CD4-positive, alpha-beta T cell treated with Interleukin-17A for 1 hour (primary cell): Measurements from ENCODE around the gene CDH24.

ENCODE experiments used
- DNase-seq: peaks from one replicate; pipeline ENCODE4 v3.0.0-alpha.2; 2020

The CDH24 gene

DNA sequence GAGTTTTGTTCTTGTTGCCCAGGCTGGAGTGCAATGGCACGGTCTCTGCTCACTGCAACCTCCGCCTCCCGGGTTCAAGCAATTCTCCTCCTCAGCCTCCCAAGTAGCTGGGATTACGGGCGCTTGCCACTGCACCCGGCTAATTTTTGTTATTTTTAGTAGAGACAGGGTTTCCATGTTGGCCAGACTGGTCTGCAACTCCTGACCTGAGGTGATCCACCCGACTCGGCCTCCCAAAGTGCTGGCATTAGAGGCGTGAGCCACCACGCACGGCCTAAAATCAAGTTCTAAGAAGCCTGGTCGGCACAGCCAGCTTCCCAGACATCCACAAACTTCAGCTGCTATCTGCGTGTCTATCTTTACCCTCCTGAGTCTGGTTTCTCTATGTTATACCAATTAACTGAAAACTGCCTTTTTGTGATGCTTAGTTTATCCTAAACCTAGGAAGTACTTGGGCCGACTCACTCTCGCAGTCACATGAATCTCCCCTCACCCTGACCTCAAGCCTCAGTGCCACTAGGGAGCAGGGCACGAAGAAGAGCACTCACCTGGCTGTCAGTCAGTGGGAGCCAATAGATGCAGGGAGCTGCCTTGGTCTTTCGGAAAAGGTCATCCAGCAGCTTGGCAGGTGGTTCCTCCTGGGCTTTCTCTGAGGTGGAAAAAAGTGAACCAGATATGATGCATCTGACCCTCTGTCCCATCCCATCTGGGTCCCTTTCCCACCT lies 3.4 kb upstream of the CDH24 start:
- DNase-seq: no peak

DNA sequence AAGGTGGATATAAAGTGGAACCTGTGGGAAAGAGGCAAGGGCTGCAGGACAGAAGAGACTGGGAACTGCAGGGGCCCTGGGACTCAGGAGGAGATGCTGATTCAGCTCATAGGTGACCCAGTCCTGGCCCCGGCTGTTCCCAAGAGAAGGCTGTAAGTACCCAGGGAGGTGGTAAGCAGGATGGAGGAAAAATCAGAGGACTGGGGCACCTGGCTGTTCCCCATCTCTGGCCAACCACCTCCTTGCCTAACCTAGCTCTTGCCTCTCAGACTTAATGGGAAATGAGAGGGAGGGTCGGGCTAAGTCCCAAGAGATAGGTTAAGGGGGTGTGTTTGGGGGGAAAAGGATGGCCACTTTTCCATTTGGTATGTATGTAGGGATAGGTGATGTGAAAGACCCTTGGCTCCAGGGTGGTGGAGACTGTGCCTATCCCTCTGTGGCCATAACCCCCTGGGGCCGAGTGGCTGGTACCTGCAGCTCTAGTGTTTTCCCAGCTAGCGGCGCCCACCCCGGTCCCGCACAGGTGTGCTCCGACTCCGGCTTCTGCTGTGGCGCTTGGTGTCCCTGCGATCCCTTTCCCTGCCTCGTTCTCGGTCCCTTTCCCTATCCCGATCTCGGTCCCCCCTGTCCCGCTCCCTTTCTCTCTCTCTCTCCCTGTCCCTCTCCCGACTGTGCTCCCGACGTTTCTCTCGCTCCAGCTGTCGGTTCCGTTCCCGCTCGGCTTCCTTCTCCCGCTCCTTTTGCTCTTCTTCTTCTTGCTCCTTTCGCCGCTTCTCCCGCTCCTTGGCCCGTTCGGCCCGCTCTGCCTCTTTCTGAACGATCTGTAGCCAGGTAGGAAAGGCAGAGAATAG lies 1.6 kb upstream of the CDH24 start:
- DNase-seq: no peak

- peak; percentile 87 for DNase-seq
Observed at GRCh38 chr14:23057757-23058653, 685 bp upstream of the CDH24 start.

DNA sequence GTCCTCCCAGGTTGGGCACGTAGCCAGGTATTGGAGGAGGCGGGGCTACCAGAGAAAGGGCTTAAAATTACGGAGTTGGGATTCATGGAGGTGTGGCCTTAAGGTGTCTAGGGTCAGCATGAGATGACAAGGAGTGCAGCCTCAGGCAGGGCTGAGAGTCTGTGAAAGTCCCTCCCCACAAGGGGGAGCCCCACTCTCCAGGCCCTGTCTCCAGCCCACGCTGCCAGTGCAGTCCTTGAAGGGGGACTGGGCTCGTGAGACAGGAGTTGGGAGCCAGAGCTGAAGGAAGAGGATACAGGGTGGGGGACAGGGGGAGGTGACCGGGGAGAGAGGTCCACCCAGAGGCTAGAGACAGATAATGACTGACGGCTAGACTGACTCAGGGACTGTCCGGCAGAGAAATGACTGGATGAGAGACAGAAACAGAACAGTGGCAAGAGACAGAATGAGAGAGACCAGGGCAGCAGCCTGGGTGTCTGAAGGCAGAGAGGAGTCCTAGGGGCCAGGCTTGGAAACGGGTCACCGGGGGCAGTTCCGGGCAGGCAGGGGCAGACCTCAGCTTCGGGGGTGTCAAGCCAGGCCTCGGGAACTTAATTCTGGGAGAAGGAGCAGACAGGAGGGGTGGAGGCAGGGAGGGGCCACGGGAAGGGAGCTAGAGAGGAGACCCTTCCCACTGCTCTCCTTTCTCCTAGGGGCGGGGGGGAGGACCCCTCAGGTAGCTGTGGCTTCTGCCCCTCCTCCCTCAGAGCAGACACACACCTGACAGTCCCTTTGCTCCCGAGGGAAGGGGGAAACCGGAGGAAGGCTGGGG lies 970 bp downstream of the CDH24 start:
- DNase-seq: peak; percentile 75

GRCh38 chr14:23055621-23056144 lies 1.6 kb downstream of the CDH24 start:
- no peak for DNase-seq

GRCh38 chr14:23055147-23055550 lies 2.2 kb downstream of the CDH24 start:
- no peak for DNase-seq

DNA sequence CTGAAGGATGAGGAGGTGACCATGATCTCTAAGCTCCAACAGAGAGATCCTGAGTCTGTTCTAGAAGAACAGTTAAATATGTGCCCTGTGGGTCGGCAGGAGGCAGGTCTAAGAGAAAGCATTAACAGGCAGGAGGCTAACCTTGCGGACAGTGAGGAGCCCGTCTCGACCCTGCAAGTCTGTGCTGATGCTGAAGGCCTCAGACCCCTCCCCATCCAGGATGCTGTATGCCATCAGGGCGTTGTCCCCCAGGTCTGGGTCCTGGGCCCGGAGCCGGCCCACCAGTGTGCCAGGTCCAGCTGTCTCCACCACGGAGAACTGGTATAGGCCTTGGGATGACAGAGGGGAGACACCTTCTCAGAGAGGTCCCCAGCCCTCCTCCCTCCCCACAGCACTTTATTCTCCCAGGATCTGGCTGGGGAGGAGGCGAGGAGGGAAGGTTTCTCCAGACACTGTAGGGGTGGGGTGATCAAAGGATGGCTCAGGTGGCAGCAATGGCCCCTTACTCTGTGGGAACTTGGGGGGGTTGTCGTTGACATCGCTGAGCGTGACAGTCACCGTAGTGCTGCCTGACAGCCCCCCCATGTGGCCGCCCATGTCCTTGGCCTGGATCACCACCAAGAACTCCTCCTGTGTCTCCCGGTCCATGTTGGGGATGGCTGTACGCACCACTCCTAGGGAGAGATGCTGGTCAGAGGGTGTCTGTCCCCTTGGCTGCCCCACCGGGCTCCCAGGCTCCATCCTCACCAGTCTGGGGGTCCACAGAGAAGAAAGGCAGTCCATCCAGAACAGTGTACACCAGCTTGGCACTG lies 3.1 kb downstream of the CDH24 start:
- peak; percentile 14 for DNase-seq

DNA sequence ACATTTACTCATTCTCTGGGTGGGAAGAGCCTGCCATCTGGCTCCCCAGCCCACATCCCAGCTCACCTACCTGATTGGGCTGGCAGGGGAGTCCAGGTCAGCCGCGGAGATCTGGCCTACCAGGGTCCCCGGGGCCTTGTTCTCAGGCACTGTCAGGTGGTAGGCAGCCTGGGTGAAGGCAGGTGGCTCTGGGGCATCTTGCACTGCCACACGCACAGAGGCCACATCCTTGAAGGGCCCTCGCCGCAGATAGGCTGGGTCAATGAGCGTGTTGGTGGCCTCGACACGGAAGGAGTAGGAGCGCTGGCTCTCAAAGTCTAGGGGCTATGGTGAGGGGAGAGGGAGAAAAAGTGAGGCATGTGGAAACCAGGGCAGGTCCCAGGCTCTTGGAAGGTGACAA lies 3.9 kb downstream of the CDH24 start:
- DNase-seq: no peak

DNA sequence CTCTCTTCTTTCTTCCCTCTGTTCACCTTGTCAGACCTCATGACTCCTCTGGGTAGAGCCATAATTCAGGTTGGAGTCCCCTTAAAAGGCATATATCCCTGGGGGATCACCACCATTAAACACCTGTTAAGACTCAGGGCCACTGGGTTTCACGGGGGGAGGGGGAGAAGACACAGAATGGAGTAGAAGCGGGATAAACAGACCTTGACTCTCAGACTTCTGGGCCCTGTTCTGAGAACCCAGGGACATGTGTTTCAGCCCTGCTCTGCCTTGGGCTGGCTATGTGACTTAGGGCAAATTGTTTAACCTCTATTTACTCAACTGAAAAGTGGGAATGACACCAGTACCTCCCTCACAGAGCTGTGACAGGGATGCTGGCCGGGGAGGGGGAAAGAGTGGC lies 4.6 kb downstream of the CDH24 start:
- no peak for DNase-seq

DNA sequence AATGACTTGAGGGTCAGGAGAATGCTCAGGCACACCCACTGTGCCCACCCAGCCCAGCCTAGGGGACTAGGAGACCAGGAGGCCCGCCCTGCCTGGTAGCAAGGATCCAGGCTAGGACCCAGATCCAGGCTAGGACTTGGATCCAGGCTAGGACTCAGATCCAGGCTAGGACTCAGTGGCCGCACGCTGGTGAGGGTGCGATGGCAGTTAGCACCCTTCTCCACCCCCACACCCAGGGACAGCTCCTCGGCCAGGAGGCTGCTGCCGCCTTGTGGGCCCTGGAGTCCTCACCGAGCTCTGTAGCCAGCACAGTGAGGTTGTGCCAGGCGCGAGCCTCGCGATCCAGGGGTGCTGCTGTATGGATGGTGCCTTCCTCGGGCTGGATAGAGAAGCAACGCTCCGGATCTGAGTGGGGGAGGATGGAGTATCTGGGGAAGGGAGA lies 5.1 kb downstream of the CDH24 start:
- DNase-seq: no peak

- no peak for DNase-seq
Observed at GRCh38 chr14:23051141-23052057, 5.9 kb downstream of the CDH24 start.

GRCh38 chr14:23049011-23049410 lies 8.3 kb downstream of the CDH24 start:
- no peak for DNase-seq

DNA sequence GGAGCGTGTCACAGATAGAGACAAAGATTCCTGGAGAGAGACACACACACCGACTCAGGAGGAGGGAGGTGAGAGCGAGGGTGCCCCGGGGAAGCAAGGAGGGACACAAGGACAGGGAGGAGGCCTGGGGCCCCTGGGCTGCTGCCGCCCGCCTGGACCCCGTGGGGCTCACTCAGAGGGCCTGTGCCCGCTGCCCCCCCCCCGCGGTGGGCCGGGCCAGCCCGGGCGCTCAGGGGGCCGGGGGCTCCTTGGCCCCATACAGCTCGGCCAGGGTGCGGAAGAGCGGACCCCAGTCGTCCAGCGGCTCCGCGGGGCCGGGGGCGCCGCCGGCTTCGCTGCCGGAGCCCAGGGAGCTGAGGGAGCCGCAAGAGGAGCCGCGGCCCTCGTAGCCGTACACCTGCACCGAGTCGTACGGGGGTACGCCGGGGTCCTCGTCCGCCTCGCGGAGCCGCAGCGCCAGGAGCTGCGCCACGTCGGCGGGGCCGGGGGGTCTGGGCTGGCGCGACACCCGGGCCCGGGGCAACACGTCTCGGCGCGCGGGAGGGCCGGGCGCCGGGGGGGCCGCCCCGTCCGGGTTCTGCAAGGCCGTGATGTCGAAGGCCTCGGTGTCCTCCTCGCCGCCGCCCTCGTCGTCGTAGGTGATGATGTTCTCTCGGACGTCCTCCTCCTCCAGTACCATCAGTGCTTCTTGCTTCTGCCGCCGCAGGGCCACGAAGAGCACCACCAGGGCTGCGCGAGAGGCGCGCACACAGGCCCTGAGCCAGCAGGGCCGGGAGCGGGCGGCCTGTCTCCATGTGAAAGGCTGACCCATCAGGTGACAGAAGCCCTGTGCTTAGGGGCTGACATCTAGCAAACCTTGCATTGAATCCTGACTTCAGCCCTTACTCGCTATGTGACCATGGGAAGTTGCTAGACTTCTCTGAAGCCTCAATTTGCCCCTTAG lies 9.3 kb downstream of the CDH24 start:
- DNase-seq: no peak

GRCh38 chr14:23047034-23047634 lies 10.2 kb downstream of the CDH24 start:
- DNase-seq: no peak

DNA sequence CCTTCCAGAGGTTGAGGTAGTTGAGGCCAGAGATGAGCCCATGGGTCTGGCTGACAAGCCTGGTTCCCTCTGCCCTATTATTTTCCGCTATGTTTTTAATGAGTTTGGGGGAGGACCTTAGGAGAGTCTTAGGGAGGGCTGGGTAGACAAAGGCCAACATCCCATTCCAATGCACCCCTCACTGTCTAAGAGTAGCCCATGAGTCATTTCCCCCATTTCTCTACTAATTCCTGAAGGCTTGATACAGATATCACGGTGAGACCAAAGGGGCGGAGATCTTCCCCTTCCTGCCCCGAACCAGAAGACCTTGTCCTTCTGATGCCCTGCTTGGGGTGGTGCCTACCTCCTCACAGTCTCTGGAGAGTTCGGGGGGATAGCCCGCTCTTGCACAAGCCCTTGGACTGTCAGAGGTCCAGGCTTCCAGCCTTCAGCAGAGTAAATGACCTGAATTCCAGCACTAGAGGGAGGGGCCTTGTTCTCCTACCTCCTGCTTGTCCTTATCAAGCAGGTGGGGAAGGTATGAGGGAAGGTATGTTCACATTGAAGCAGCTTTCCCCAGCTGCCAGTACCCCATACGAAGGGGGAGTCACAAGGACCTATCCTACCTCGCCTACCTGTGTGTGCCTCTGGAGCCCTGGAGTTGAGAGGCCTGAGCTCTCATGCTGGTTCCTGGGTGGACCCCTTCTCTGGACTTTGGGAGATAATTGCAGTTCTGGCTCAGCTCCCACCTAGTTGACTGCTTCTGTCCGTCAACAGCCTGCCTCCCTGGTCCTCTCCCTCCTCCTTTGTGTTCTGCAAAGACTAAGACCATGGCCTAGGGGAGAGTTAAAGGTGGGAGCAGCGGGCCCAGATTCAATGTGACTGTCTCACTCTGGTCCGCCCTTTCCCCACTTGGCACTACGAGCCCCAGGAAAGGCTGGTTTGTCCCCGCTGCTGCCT lies 11.6 kb downstream of the CDH24 start:
- no peak for DNase-seq

DNA sequence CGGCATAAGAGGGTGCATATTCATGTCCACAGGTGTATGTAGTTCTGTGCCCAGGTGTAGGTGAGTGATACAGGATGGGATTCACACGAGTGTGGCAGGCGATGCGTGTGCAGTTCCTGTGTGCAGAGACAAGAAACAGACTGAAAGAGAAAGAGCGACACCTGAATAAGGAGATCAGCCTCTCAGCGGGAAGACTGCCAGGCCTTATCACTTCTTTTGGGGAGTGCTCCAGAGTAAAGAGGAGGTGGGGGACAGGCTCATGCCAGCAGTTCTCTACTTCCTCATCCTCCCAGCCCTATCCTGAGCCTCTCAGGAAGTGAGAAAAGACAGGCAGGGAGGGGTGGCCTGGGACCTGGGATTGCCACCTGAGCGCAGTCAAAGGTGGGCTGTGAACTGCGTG lies 12.5 kb downstream of the CDH24 start:
- no peak for DNase-seq

DNA sequence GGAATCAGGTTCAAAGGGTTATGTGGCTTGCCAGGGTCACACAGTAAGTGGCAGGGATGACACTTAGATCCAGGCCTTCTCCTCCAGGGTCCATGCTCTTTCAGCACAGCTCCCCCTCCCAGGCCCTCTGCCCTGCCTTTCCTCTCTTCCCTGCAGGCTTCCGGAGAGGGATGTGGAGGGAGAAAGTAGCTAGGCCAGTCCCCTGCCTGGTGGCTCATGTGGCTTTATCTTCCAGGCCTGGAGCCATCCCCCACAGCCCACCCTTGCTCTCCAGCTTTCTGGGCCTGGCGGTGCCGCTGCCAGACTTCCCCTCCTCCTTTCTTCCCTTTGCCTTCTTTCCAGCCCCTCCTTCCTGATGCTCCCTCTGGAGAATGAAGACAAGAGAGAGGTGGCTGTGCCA lies 13.6 kb downstream of the CDH24 start:
- no peak for DNase-seq
